ENCODE results near the gene DFFA.
"Not testable (repeated sequence)": the region's sequence is repeated elsewhere in the genome, so short reads cannot be mapped to it uniquely, and the experiment has no call there.

Gene DFFA

DNA sequence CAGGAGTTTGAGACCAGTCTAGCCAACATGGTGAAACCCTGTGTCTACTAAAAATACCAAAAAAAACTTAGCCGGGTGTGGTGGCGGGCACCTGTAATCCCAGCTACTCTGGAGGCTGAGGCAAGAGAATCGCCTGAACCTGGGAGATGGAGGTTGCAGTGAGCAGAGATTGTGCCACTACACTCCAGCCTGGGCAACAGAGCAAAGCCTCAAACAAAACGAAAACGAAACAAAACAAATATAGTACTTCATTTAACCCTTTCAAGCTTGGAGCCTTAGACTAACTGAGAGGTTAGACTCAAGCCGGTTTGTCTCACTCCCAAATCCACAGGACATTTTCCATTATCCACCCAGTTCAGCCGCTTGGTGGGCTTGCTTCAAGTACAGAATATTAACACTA, 14.9 kb downstream of the DFFA start:
- H2BK120ac ChIP-seq (ENCODE audit: insufficient read depth, low read length, poor library complexity); H3K27me3 ChIP-seq (ENCODE audit: insufficient read depth, low read length); H3K14ac ChIP-seq (ENCODE audit: low read length); H2AK5ac ChIP-seq (ENCODE audit: low read length); DNase-seq; H2BK12ac ChIP-seq (ENCODE audit: low read length); H3K4ac ChIP-seq (ENCODE audit: low read depth, low read length); H3K18ac ChIP-seq (ENCODE audit: low read length); H2BK5ac ChIP-seq (ENCODE audit: low read depth, low read length, poor library complexity); H3K27ac ChIP-seq (ENCODE audit: low read depth, low read length); H3K79me1 ChIP-seq (ENCODE audit: low read length); H3K9ac ChIP-seq (ENCODE audit: low read length); H4K8ac ChIP-seq (ENCODE audit: low read depth, low read length); H3K9me3 ChIP-seq (ENCODE audit: insufficient read depth, low read depth, low read length); H3K23ac ChIP-seq (ENCODE audit: low read length); H3K79me2 ChIP-seq (ENCODE audit: control insufficient read depth, insufficient read depth, low read length, poor library complexity); H3K4me1 ChIP-seq (ENCODE audit: control insufficient read depth in 1 of 2, insufficient read depth in 2 of 2, low read length in 2 of 2); H3K4me3 ChIP-seq (ENCODE audit: low read depth, low read length); H4K91ac ChIP-seq (ENCODE audit: low read depth, low read length); H3K4me2 ChIP-seq (ENCODE audit: low read length); H4K12ac ChIP-seq (ENCODE audit: low read depth, low read length); H2AFZ ChIP-seq (ENCODE audit: insufficient read depth, low read length, poor library complexity): not testable (repeated sequence)
- WGBS (ENCODE audit: extremely low coverage, insufficient coverage, insufficient read length), result no CpG with 5 or more reads among the region's 7 CpGs
- H3K36me3 ChIP-seq (ENCODE audit: control insufficient read depth in 1 of 2, insufficient read depth in 2 of 2, low read length in 2 of 2), result peaks cover 18 to 20% of the 10 kb centered on the region in 2 experiments

DNA sequence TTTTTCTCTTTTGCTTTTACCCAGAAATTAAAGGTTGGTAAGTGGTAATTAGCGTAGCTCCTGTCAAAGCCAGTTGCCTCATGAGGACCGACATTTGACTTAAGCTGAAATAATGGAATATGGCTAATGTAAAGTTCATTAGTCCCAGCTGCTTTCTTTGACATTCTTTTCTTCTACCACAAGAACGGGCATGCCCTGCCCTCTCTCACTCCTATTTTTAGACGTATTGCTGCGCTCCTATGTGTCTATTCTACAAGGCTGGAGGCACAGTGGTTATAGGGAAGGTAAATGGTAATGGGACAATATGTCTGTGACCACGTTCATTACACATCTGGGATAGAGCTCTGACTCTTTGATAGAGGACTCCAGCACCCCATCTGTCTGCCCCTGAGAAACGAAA, 15.7 kb downstream of the DFFA start:
- no peaks in the 10 kb centered on the region for H3K79me1 ChIP-seq (ENCODE audit: low read length)
- H4K12ac ChIP-seq (ENCODE audit: low read depth, low read length), result no peak overlapping the region
- H3K79me2 ChIP-seq (ENCODE audit: control insufficient read depth, insufficient read depth, low read length, poor library complexity), result no peaks in the 10 kb centered on the region
- no peaks in the 10 kb centered on the region for H3K27me3 ChIP-seq (ENCODE audit: insufficient read depth, low read length)
- no peak overlapping the region for H3K4me2 ChIP-seq (ENCODE audit: low read length)
- no peak overlapping the region for H2AK5ac ChIP-seq (ENCODE audit: low read length)
- H3K23ac ChIP-seq (ENCODE audit: low read length), result no peak overlapping the region
- DNase-seq, result no peak
- no peaks in the 10 kb centered on the region for H3K4me1 ChIP-seq (ENCODE audit: control insufficient read depth in 1 of 2, insufficient read depth in 2 of 2, low read length in 2 of 2)
- H4K8ac ChIP-seq (ENCODE audit: low read depth, low read length), result no peak overlapping the region
- no peak overlapping the region for H4K91ac ChIP-seq (ENCODE audit: low read depth, low read length)
- no peak overlapping the region for H3K4ac ChIP-seq (ENCODE audit: low read depth, low read length)
- H3K14ac ChIP-seq (ENCODE audit: low read length), result no peak overlapping the region
- H3K27ac ChIP-seq (ENCODE audit: low read depth, low read length), result no peak overlapping the region
- peaks cover 12 to 15% of the 10 kb centered on the region in 2 experiments for H3K36me3 ChIP-seq (ENCODE audit: control insufficient read depth in 1 of 2, insufficient read depth in 2 of 2, low read length in 2 of 2)
- no peak overlapping the region for H2BK12ac ChIP-seq (ENCODE audit: low read length)
- H3K9me3 ChIP-seq (ENCODE audit: insufficient read depth, low read depth, low read length), result no peaks in the 10 kb centered on the region
- no peak overlapping the region for H2BK5ac ChIP-seq (ENCODE audit: low read depth, low read length, poor library complexity)
- H2AFZ ChIP-seq (ENCODE audit: insufficient read depth, low read length, poor library complexity), result no peak overlapping the region
- no peak overlapping the region for H3K4me3 ChIP-seq (ENCODE audit: low read depth, low read length)
- no CpG with 5 or more reads among the region's 7 CpGs for WGBS (ENCODE audit: extremely low coverage, insufficient coverage, insufficient read length)
- H3K18ac ChIP-seq (ENCODE audit: low read length), result no peak overlapping the region
- no peak overlapping the region for H3K9ac ChIP-seq (ENCODE audit: low read length)
- H2BK120ac ChIP-seq (ENCODE audit: insufficient read depth, low read length, poor library complexity), result no peak overlapping the region

DNA sequence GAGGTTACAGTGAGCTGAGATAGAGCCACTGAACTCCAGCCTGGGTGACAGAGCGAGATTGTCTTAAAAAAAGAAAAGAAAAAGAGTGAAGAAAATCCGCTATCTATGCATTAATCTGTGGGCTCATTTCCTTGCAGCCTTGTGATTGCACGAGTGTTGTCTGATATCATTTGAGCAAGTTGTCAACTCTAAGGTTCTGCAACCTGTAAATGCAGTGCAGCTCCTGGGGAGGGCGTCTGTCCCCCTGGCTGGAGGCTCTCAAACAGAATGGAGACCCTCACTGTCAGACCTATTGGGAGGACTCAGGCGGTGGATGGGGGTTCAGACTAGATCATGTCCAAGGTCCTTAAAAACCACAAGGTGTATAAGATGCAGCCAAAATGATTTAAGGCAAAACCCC, 16.3 kb downstream of the DFFA start:
- no peaks in the 10 kb centered on the region for H3K9me3 ChIP-seq (ENCODE audit: insufficient read depth, low read depth, low read length)
- H2BK12ac ChIP-seq (ENCODE audit: low read length), result no peak overlapping the region
- H4K91ac ChIP-seq (ENCODE audit: low read depth, low read length), result no peak overlapping the region
- H4K8ac ChIP-seq (ENCODE audit: low read depth, low read length), result no peak overlapping the region
- peaks cover 6 to 9% of the 10 kb centered on the region in 2 experiments for H3K36me3 ChIP-seq (ENCODE audit: control insufficient read depth in 1 of 2, insufficient read depth in 2 of 2, low read length in 2 of 2)
- H3K79me2 ChIP-seq (ENCODE audit: control insufficient read depth, insufficient read depth, low read length, poor library complexity), result no peaks in the 10 kb centered on the region
- H2BK5ac ChIP-seq (ENCODE audit: low read depth, low read length, poor library complexity), result no peak overlapping the region
- H3K4me1 ChIP-seq (ENCODE audit: control insufficient read depth in 1 of 2, insufficient read depth in 2 of 2, low read length in 2 of 2), result peaks cover 0 to 2% of the 10 kb centered on the region in 2 experiments
- no peak overlapping the region for H2AK5ac ChIP-seq (ENCODE audit: low read length)
- H2AFZ ChIP-seq (ENCODE audit: insufficient read depth, low read length, poor library complexity), result no peak overlapping the region
- H3K4ac ChIP-seq (ENCODE audit: low read depth, low read length), result no peak overlapping the region
- H2BK120ac ChIP-seq (ENCODE audit: insufficient read depth, low read length, poor library complexity), result no peak overlapping the region
- H3K79me1 ChIP-seq (ENCODE audit: low read length), result no peaks in the 10 kb centered on the region
- no peak overlapping the region for H3K23ac ChIP-seq (ENCODE audit: low read length)
- H4K12ac ChIP-seq (ENCODE audit: low read depth, low read length), result no peak overlapping the region
- DNase-seq, result no peak
- no peak overlapping the region for H3K4me3 ChIP-seq (ENCODE audit: low read depth, low read length)
- H3K9ac ChIP-seq (ENCODE audit: low read length), result no peak overlapping the region
- no CpG with 5 or more reads among the region's 5 CpGs for WGBS (ENCODE audit: extremely low coverage, insufficient coverage, insufficient read length)
- no peaks in the 10 kb centered on the region for H3K27me3 ChIP-seq (ENCODE audit: insufficient read depth, low read length)
- H3K14ac ChIP-seq (ENCODE audit: low read length), result no peak overlapping the region
- no peak overlapping the region for H3K27ac ChIP-seq (ENCODE audit: low read depth, low read length)
- no peak overlapping the region for H3K18ac ChIP-seq (ENCODE audit: low read length)
- H3K4me2 ChIP-seq (ENCODE audit: low read length), result no peak overlapping the region

DNA sequence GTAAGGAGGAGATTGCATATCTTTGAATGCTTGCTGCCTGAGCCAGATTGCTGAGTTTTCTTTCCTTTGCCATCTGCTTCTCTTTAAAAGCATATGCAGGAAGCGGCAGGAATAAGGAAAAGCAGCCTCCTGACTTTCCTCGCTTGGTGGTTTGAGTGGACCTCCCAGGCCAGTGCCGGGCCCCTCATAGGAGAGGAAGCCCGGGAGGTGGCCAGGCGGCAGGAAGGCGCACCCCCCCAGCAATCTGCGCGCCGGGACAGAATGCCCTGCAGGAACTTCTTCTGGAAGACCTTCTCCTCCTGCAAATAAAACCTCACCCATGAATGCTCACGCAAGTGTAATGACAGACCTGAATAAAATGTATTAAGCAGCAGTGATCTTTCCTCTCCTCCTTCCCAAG, 21.0 kb downstream of the DFFA start:
- H2BK5ac ChIP-seq (ENCODE audit: low read depth, low read length, poor library complexity), result no peak overlapping the region
- no peak overlapping the region for H3K4me2 ChIP-seq (ENCODE audit: low read length)
- peaks cover 3% of the 10 kb centered on the region for H3K9me3 ChIP-seq (ENCODE audit: insufficient read depth, low read depth, low read length)
- H3K9ac ChIP-seq (ENCODE audit: low read length), result no peak overlapping the region
- no peak overlapping the region for H3K23ac ChIP-seq (ENCODE audit: low read length)
- no peak overlapping the region for H3K14ac ChIP-seq (ENCODE audit: low read length)
- DNase-seq, result no peak
- H3K4me1 ChIP-seq (ENCODE audit: control insufficient read depth in 1 of 2, insufficient read depth in 2 of 2, low read length in 2 of 2), result peaks cover 0 to 2% of the 10 kb centered on the region in 2 experiments
- H2BK120ac ChIP-seq (ENCODE audit: insufficient read depth, low read length, poor library complexity), result no peak overlapping the region
- no peak overlapping the region for H3K4me3 ChIP-seq (ENCODE audit: low read depth, low read length)
- no peak overlapping the region for H4K12ac ChIP-seq (ENCODE audit: low read depth, low read length)
- no peak overlapping the region for H4K91ac ChIP-seq (ENCODE audit: low read depth, low read length)
- H3K79me1 ChIP-seq (ENCODE audit: low read length), result no peaks in the 10 kb centered on the region
- no peak overlapping the region for H4K8ac ChIP-seq (ENCODE audit: low read depth, low read length)
- H3K27ac ChIP-seq (ENCODE audit: low read depth, low read length), result no peak overlapping the region
- no peak overlapping the region for H2AK5ac ChIP-seq (ENCODE audit: low read length)
- no peaks in the 10 kb centered on the region for H3K27me3 ChIP-seq (ENCODE audit: insufficient read depth, low read length)
- H3K18ac ChIP-seq (ENCODE audit: low read length), result no peak overlapping the region
- no CpG with 5 or more reads among the region's 10 CpGs for WGBS (ENCODE audit: extremely low coverage, insufficient coverage, insufficient read length)
- peaks cover 0 to 2% of the 10 kb centered on the region in 2 experiments for H3K36me3 ChIP-seq (ENCODE audit: control insufficient read depth in 1 of 2, insufficient read depth in 2 of 2, low read length in 2 of 2)
- no peaks in the 10 kb centered on the region for H3K79me2 ChIP-seq (ENCODE audit: control insufficient read depth, insufficient read depth, low read length, poor library complexity)
- no peak overlapping the region for H3K4ac ChIP-seq (ENCODE audit: low read depth, low read length)
- no peak overlapping the region for H2BK12ac ChIP-seq (ENCODE audit: low read length)
- no peak overlapping the region for H2AFZ ChIP-seq (ENCODE audit: insufficient read depth, low read length, poor library complexity)
